T-helper 2 cell treated with Interferon-gamma antibody and Interleukin-4, amounts not matched to agents 100 ng/mL and 5 ng/mL, for 36 hours (primary cell): ENCODE measurements around the gene GLRA2. TPM values are rescaled to one million over a fixed set of nuclear protein-coding genes. Genes with fewer than 3 reads are reported as not detected.

Source experiments
- intact Hi-C: fragments of 100-400 bp; cut with micrococcal nuclease; formaldehyde crosslinking; loops from one replicate; pipeline ENCODE4 v1.15.1; 2023
- total RNA-seq: library from RNA; stranded (reverse); gene quantifications from 2 replicates; pipeline ENCODE4 v1.2.3, GENCODE V29; 2022

Gene GLRA2
- total RNA-seq = not detected in 2 replicates

DNA sequence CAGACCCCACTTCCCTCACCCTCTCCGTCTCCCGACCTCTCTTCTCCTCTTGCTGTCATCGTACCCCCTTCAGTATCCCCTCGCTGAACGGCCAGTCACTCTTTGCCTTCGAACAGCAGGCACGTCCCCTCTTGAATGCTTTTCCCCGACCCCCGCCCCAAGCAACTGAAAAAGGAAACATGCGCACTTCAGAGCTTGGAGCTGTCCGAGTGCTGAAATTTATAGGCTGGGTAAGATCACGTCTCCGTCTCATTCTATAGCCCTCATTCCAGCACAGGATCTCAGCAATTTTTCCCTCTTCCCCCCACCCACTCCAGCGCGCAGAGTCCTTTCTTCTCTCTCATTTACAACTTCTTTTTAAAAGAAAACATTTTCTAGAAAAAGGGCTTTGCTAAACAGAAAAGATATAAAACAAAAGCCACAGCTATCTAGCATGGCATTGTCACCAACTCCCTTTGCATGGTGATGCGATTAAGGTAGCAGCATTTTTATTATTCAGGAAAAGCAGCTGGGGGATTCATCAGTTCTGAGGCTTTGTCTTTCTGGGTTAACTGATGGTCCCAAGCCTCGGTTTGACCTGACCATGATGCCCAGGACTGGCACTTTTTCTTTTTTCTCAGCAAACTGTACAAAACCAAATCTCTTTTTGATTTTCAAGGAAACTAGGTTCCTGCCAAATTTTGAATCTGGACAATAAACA lies at the start of gene GLRA2:
Gene GLRA2, plus strand, starts transcription at position 247 of the 700 bp plus-strand sequence. CDS start 522 bp downstream, outside the sequence.
- intact Hi-C loops = loop anchor here (2.0 kb wide), 1 partner anchor 489 kb away; no protein-coding TSS in a partner anchor

DNA sequence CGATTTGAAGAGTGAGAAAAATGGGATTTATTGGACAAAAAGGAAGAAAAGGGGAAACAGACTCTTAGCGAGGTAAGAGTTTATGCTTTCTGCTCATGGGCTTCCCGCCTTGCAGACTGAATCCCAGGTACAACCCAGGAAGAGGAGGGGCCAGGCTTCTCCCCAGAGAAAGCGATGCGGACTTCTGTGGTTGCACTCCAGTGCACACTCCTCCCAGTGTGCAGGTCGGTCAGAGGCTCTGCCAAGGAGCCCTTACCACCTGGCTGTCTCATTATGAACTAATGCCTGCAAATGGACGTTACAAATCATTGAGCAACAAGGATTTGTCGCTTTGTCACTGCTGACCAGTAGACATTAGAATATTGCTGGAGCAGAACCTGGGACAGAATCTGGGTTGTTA lies 39.9 kb upstream of the GLRA2 start:
- intact Hi-C loops = no loop called here

GRCh38 chrX:14491689-14492088 lies 37.6 kb upstream of the GLRA2 start:
- intact Hi-C loops = no loop called here

DNA sequence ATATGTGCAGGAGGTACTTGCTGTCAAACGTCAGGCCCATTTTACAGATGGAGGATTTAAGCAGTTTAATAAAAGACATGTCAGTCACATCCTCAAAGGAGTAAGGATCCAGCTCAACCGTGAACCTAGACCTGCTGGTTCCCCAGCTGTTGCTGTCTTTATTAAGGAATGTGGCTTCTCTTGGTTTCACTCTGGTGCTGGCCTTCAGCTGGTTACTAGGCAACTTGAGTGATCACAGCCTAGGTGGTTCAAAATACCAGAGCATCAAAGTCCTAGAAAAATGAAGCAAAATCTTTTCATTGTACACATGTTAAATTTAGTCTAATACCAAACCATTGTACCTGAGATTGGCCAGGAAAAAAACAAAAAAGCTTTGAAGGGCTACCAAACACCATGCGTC lies 32.7 kb upstream of the GLRA2 start:
- intact Hi-C loops = no loop called here

- intact Hi-C loops = no loop called here
Observed at GRCh38 chrX:14497184-14497666, 32.1 kb upstream of the GLRA2 start.

- intact Hi-C loops = no loop called here
Observed at GRCh38 chrX:14501327-14501726, 28.0 kb upstream of the GLRA2 start.

DNA sequence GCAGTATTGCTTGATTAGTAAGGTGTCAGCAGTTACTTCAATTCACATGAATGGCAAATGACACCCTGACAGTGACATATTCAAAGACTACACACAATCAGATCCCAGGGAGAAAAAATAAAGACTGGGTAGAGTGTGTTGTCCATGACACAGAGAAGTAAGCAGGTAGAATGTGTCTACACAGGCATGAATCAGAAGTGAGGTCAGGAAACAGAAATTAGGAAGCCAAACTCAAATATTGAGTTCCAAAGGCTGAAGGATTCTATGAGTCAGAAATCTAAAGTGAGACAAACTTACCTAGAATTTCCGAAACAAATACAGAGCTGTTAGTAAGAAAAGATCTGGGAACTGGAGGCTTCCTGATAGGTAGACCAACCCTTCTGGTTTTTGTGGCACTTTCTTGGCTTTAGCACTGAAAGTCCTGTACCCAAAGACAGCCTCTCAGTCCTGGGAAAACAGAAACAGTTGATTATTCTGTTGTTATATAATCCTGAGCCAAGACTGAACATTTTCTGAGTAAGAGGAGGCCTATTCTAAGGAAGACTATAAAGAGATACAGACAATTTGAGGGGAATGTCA lies 24.3 kb upstream of the GLRA2 start:
- intact Hi-C loops = no loop called here

DNA sequence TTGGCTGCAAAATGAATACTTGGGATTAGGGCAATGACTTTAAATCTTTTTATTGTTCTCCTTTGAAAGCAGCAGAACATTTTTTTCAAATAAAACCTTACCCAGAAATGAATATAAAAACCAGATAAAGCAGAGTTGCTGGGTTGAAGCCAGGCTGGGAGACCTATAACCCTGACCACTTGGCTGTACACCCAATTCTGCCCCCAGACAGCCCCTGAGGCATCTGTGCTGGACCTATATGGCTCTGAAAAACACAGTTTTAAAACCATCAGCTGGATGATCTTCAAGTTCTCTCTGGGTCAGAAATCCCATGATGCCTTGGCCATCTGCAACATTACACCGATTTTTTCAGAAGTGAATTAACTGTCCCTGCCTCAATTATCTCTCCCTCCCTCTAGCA lies 23.7 kb upstream of the GLRA2 start:
- intact Hi-C loops = no loop called here

- intact Hi-C loops = no loop called here
Observed at GRCh38 chrX:14506866-14507265, 22.5 kb upstream of the GLRA2 start.

DNA sequence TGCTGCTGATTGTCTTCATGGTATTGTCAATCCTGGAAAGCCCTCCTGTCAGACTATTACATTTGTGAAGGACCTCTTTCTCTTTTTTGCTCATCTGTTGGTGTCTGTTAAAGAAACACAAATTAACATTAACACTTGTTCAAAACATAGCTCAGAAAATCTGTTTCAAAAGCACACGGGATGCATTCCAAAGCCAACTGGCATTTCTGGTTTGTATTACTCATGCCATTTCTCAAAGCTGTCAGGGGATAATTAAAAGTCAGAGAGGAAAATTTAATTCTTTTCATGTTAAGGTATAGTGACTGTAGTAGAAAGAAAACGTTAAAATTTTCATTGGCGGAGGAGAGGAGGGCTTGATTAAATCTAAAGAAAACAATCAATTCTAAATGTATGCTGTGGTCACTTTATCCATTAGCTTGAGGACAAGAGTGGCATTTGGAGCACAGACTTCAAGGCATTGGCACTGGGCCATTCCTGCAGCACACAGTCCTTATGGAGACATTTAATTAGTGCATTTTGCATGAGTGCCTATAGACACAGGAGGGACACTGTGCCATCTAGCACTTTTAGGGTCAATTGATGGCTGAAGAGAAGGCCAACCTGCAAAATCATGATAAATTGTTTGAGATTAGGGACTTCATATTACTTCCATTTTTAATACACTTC lies 21.2 kb upstream of the GLRA2 start:
- intact Hi-C loops = no loop called here

GRCh38 chrX:14509325-14510057 lies 19.8 kb upstream of the GLRA2 start:
- intact Hi-C loops = no loop called here

DNA sequence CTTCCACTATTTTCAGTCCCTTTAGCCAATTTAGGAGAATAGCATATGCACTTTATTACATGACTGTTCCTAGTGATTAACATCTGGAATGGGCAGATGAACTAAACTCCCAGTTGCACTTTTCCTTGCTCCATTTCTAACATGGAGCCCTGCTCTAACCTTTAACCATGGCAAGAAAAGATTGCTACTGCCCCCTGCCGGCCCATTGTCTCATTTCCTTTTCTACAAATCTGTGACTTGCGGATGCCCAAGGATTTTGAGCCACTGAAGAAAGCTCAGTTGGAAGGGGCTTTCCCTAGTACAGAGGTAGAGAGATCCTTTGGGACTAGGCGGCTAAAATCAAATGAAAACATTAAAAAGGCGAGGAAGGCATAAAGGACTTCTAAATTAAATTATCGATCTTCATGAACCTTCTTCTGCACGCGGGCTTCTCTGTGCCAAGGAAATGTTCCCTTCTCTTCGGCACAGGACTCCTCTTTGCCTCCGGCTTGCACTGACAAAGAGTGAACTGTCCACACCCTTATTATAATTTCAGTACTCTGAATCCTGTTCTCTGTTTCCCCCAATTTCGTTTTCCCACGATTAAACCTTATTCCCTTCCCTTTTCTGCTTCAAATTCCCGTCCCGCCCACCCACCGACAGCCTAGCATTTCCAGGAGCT lies 577 bp upstream of the GLRA2 start:
- intact Hi-C loops = loop anchor here (2.0 kb wide), 1 partner anchor 488 kb away; no protein-coding TSS in a partner anchor

- intact Hi-C loops = no loop called here
Observed at GRCh38 chrX:14533867-14534266, 4.5 kb downstream of the GLRA2 start.

DNA sequence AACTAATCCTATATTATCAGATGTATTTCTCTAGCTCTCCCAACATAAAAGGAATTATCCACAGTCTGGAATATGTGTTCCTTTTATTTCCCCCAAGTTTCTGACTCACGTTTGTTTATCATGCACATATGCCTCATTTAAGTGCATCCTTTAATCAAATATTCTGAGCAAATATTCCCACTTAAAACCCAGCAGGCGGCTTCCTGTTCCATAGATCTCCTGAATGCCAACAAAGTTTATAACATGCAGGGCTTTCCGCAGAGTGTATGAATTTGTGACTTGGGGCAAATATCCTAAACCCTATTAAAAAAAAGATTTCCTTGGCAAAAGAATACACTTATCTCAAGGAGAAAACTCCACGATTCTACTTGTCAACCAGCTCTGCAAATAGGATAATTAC lies 16.9 kb downstream of the GLRA2 start:
- intact Hi-C loops = no loop called here

DNA sequence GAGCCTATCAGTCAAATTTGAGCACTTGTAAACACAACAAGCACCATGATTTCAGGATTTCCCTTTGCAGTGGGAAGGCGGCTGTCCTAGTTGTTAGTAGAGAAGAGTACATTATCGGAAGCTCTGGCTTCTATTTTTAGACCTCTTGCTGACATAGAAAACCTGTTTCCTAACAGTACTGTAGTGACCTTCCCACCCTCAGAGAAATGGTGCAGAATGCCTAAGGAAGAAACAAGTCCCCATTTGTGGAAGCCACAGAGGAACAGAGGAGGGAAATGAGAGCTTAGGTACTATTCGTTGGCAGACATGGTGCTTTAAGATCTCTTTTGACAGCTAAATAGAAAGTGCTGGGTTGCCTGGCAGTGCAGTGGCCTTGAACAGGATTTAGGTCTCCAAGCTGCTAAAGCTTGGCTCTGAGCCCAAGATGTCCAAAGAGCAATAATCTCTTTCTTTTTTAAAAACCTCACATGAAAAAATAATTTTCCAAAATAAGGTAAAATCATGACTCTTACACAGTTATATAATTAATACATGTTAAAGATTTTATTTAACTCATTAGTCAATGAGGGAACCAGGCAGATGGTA lies 24.9 kb downstream of the GLRA2 start:
- intact Hi-C loops = no loop called here

GRCh38 chrX:14564058-14564457 lies 34.7 kb downstream of the GLRA2 start:
- intact Hi-C loops = no loop called here

GRCh38 chrX:14573161-14573560 lies 43.8 kb downstream of the GLRA2 start:
- intact Hi-C loops = no loop called here

DNA sequence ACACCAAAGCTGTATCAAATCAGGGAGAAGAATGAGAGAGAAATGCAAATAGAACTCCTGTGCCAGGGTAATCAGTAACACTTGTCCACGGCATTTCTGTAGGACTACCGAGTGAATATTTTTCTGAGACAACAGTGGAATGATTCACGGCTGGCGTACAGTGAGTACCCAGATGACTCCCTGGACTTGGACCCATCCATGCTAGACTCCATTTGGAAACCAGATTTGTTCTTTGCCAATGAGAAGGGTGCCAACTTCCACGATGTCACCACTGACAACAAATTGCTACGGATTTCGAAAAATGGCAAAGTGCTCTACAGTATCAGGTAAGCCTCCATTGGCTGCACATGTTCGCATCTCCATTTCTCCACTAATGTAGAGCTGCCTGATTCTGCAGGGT lies 51.7 kb downstream of the GLRA2 start:
- intact Hi-C loops = no loop called here

DNA sequence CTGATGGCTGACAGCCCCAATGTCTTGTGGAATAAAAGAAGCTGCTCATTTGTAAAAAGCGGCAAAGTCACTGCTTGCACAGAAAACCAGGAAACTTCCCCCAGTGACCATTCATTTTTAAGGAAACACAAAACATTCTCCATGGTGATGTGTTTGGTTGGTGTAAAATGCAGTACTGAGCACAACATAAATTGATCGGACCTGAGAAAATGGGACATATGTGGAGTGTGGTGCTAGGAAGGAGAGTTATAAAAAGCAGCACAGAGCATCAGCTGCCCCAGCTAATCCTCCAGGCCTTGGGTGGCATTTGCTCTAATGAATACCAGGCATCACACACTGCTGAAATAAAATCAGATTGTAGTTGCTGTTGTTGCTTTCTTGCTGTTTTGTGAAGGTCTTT lies 55.2 kb downstream of the GLRA2 start:
- intact Hi-C loops = no loop called here

DNA sequence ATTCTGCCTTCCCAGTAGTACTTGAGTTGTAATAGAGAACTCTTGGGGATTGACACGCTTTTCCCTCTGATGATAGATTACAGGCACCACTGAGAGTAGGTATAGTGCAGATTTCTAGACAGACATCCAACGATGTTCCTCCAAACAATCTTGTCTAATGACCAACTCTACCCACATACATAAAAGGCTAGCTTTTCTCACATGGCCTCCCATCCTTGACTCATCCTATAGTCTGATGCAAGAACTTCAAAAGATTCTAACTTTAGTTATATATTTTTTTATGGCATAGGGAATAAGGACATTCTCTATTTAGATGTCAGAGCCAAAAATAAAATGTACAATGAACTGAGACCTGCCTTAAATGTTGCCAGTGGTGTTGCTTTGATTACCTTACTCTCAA lies 60.9 kb downstream of the GLRA2 start:
- intact Hi-C loops = no loop called here
